Lower lobe of right lung (tissue), 2 donors: ENCODE measurements around the gene MORN1. TPM values are rescaled to one million over a fixed set of nuclear protein-coding genes. Genes with fewer than 3 reads are reported as not detected.

Experiments
- ATAC-seq, 2 donors: fragments of 200-7000 bp; cut with Tn5 transposase; one replicate each; pipeline ENCODE4 v1.9.1; 2020 to 2022; ENCODE audit warnings: mild to moderate bottlenecking in 2 of 2, moderate library complexity in 2 of 2
- DNase-seq: peaks from one replicate; pipeline ENCODE4 v3.0.0-alpha.2; 2020
- H3K27ac ChIP-seq: fragments of 200-600 bp; one replicate; pipeline ENCODE4 v1.8.0; 2022
- H3K27me3 ChIP-seq: fragments of 200-600 bp; one replicate; pipeline ENCODE4 v1.8.0; 2022; ENCODE audit warnings: low read depth
- H3K36me3 ChIP-seq: fragments of 200-600 bp; one replicate; pipeline ENCODE4 v1.8.0; 2022; ENCODE audit warnings: mild to moderate bottlenecking
- H3K4me1 ChIP-seq: fragments of 200-600 bp; one replicate; pipeline ENCODE4 v1.8.0; 2022
- H3K4me3 ChIP-seq: fragments of 200-600 bp; one replicate; pipeline ENCODE4 v1.8.0; 2022; ENCODE audit warnings: mild to moderate bottlenecking
- H3K9me3 ChIP-seq: fragments of 200-600 bp; one replicate; pipeline ENCODE4 v1.8.0; 2022
- intact Hi-C: fragments of 100-400 bp; cut with DNase I; formaldehyde crosslinking; loops from one replicate; pipeline ENCODE4 v1.11.0; 2022
- total RNA-seq: library from RNA; stranded (reverse); fragmentation: NEBNext Ultra II Directional; extraction: Animal tissue kit (Norgen Biotek cat#: 25700); gene quantifications from one replicate; pipeline ENCODE4 v1.2.1, GENCODE V29; 2021
- TF ChIP-seq, protein P1 (sequence below): fragments of 200-600 bp; IDR thresholded peaks from one replicate; pipeline ENCODE4 v1.8.0; 2022; ENCODE audit warnings: antibody characterized with exemption, mild to moderate bottlenecking
- donor health status: DM: no; HTN: yes; CAD: no; lungs with severe emphysema.

MORN1 gene
- total RNA-seq, 1 donor from 2014 or later: 13.4 TPM

DNA sequence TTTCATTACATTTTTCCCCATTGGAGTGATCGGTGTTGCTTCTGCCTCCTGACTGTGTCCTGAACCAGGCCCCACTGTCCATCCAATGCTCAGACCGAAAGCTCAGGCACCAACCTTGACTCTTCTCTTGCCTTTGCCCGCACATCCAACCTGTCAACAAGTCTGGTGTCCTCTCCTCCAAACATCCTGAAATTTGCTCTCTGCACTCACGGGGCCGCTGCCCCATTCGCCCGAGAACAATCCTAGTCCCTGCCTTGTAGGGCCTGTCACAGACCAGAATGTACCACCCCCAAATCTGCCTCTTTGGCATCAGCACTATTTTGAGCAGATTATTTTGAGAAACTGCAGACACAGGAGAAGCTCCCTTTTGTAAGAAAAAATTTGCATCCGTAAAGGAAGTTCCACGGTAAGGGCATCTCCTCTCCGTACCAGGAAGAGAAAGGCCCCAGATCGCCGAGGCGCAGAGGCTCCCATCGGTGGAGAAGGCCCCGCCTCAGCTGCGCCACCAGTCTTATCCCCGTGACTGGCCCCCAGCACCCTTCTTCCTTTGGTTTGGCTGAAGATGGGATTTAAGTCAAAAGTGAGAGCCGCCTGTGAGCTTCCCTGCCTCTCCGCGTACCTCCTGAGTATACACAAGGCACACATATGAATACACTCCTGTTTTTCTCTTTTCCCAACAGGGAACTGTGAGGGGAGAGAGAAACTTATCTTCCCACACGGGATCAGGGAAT is 7.1 kb downstream of the MORN1 start:
- Histone ChIP-seq H3K4me3 (no peak overlapping the region), H3K27ac (no peak overlapping the region), H3K27me3 (no peaks in the 10 kb centered on the region), H3K4me1 (peaks cover 10% of the 10 kb centered on the region), H3K9me3 (no peaks in the 10 kb centered on the region), H3K36me3 (peaks cover 6% of the 10 kb centered on the region)
- TF ChIP-seq, protein P1, sequence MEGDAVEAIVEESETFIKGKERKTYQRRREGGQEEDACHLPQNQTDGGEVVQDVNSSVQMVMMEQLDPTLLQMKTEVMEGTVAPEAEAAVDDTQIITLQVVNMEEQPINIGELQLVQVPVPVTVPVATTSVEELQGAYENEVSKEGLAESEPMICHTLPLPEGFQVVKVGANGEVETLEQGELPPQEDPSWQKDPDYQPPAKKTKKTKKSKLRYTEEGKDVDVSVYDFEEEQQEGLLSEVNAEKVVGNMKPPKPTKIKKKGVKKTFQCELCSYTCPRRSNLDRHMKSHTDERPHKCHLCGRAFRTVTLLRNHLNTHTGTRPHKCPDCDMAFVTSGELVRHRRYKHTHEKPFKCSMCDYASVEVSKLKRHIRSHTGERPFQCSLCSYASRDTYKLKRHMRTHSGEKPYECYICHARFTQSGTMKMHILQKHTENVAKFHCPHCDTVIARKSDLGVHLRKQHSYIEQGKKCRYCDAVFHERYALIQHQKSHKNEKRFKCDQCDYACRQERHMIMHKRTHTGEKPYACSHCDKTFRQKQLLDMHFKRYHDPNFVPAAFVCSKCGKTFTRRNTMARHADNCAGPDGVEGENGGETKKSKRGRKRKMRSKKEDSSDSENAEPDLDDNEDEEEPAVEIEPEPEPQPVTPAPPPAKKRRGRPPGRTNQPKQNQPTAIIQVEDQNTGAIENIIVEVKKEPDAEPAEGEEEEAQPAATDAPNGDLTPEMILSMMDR: no peak
- intact Hi-C loops: loop anchor here (5.0 kb wide), 1 partner anchor 187 kb away; no protein-coding TSS in a partner anchor
- no peak for ATAC-seq
- DNase-seq: peak; percentile 23

DNA sequence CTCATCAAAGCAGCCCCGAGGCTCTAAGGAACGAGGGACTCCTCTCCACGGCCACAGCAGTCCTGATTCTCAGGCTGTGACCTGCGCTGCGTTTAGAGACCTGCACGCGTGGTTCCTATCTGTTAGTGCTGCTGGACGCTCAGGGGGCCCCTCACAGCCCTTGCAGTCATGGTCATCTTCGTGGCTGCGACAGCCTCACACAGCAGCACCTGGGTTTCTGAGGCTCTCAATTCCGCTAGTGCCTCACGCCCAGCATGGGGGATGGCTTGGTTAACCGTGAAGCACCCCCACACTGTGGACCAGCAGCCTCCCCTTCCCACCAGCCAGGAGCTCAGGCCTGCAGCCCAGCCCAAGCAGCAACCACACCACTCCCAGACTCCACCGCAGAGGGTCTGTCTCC is 7.8 kb downstream of the MORN1 start:
- Histone ChIP-seq H3K9me3 (no peaks in the 10 kb centered on the region), H3K27me3 (no peaks in the 10 kb centered on the region), H3K27ac (no peak overlapping the region), H3K4me1 (peaks cover 10% of the 10 kb centered on the region), H3K4me3 (no peak overlapping the region), H3K36me3 (peaks cover 6% of the 10 kb centered on the region)
- ATAC-seq (no peak), DNase-seq (peak; percentile 32)
- TF ChIP-seq, protein P1: no peak
- intact Hi-C loops: loop anchor here (5.0 kb wide), 1 partner anchor 186 kb away; no protein-coding TSS in a partner anchor

DNA sequence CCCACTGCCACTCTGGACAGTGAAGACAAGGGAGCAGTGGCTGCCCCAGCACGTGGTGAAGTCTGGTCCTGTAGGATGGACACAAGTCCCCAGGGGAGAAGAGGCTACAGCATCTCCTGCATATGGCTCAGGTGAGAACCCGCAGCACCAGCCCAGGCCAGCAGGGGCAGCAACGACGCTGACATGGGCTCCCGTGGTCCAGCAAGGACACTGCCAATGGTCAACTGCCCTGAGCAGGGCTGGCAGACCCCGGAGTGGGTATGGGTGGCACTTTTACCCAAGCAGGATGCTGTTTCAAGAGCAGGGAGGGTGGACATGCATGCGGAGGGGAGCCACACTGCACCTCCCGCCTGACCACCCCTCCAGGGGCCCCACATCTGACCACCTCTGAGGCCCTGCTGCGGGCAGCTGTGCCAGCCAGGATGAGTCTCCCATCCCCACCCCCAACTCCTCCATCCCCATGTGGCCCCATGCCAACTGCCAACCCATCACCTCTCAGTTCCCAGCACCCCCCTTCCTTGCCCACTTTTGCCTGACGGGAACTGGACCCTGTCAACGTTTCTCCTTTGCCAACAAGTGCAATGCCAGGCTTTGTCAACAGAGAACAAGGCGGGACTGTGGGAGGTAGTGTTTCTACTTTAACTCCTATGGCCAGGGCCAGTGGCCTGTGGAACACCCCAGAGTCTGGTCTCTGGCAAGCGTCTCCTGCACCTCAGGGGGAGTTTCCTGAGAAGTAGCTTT is 8.6 kb downstream of the MORN1 start:
- Histone ChIP-seq H3K4me3 (no peak overlapping the region), H3K27me3 (no peaks in the 10 kb centered on the region), H3K36me3 (peaks cover under 1% of the 10 kb centered on the region), H3K9me3 (no peaks in the 10 kb centered on the region), H3K27ac (no peak overlapping the region), H3K4me1 (peaks cover 10% of the 10 kb centered on the region)
- ATAC-seq: peak; percentile 16 to 57
- peak; percentile 56 for DNase-seq
- TF ChIP-seq, protein P1: peak; percentile 38
- intact Hi-C loops: loop anchor here (5.0 kb wide), 1 partner anchor 185 kb away; no protein-coding TSS in a partner anchor

DNA sequence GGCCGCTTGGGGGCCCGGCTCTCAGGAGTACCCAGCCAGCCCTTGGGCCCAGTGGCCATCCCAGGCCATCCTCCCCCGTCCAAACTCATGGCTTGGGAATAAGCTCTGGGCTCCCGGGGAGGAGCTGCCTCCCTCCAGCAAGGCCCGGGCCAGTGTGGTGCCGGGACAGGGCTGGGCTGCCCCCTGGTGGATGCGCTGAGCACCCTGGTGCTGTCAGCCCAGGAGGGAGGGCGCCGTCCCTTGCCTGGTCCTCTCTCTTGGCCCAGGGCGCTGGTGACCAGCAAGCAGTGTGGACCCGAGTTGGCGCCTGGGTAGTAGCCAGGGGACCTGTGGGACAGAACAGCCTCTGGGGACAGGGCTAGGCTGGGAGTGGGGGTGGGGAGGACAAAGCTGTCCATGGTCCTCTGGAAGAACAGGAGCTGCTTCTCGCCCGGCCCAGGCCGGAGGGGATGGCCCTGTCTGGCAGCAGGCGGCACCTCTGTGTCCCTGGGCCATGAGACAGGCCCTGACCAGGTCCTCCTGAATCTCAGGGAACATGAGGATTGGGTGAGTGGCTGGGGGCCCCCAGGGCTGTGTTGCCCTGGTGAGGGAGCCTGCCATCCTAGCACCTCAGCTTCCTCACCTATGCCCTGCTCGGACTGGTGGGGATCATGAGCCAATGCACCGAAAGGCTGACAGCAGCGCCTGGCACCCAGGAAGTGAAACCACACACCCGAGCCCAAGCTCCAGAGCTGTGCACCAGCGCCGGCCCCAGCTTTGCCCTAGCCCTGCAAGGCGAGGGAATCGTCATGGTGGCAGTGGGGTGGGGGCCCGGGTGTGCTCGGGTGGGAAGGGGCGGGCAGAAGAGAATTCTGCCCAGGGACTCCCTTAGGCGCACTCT is 9.4 kb downstream of the MORN1 start:
- no peaks in the 10 kb centered on the region for H3K9me3 ChIP-seq
- intact Hi-C loops: loop anchor here (5.0 kb wide), 1 partner anchor 185 kb away; no protein-coding TSS in a partner anchor
- DNase-seq: peak; percentile 85
- H3K36me3 ChIP-seq: no peaks in the 10 kb centered on the region
- H3K4me3 ChIP-seq: no peak overlapping the region
- peak; percentile 92 to 95 for ATAC-seq
- TF ChIP-seq, protein P1: peak; percentile 93
- peaks cover 10% of the 10 kb centered on the region for H3K4me1 ChIP-seq
- H3K27me3 ChIP-seq: no peaks in the 10 kb centered on the region
- no peak overlapping the region for H3K27ac ChIP-seq
